Measurements from ENCODE around the gene RPS5. TPM values are rescaled to one million over a fixed set of nuclear protein-coding genes. Genes with fewer than 3 reads are reported as not detected.

Gene RPS5
- total and polyA plus RNA-seq, 9 of the 15 experiments (the other 6 are each of a cell fraction or from before 2014, with no cell fraction given), result 1,228 to 3,570 (median 2,484) TPM

DNA sequence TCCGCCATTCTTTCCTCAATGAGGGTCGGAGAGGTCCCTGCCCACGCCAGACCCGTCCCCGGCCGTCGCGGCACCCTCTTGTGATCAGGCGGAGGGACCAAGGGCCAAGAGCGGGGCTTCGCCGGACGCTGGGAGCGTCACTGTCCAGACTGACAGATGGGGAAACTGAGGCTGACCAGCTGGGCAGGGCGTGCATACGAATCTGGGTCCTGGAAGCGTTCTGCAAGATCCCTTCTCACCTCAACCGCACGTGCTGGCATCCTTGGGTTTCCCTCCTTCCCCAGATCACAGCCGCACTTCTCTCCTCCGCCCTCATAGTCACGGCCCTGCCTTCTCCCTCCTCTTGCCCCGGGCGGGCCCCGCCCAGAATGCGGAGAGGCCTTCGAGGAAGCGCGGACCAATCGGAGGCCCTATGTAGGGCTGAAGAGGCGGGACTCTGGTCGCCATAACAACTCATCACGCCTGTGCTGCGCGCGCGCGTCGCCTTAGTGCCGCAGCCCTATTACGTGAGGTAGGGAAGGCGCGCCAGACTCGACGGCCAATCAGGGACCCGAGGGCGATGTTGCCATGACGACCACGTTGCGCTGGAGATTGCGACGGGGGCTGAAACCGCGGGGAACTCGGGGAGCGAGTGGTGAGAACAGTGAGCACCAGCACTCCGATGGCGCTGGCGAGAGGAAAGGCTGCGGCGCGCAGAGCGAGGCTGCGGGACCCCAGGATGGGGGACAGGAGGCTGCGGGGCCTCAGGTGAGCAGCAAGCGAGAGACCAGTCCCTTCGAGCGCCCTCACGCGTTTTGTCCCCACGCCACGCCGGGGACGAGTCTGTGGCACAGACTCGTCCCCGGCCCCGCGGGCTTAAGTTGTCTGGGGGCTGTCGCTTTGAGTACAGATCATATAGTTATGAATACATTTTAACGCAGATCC is 14.1 kb downstream of the RPS5 start (continued):
- no peak for TF ChIP-seq LEF1 (IDR thresholded peaks at IDR 0.05)
- no peak for TF ChIP-seq ZNF609 (CRISPR knock-in tag; IDR thresholded peaks at IDR 0.05; ENCODE audit: borderline replicate concordance)
- TF ChIP-seq ZNF644 (tag; IDR thresholded peaks at IDR 0.05; ENCODE audit: low read depth), result no peak
- TF ChIP-seq, protein P1, sequence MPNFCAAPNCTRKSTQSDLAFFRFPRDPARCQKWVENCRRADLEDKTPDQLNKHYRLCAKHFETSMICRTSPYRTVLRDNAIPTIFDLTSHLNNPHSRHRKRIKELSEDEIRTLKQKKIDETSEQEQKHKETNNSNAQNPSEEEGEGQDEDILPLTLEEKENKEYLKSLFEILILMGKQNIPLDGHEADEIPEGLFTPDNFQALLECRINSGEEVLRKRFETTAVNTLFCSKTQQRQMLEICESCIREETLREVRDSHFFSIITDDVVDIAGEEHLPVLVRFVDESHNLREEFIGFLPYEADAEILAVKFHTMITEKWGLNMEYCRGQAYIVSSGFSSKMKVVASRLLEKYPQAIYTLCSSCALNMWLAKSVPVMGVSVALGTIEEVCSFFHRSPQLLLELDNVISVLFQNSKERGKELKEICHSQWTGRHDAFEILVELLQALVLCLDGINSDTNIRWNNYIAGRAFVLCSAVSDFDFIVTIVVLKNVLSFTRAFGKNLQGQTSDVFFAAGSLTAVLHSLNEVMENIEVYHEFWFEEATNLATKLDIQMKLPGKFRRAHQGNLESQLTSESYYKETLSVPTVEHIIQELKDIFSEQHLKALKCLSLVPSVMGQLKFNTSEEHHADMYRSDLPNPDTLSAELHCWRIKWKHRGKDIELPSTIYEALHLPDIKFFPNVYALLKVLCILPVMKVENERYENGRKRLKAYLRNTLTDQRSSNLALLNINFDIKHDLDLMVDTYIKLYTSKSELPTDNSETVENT (CRISPR knock-in tag; IDR thresholded peaks at IDR 0.05), result peak; percentile 45; the same call in 1 of the 2 replicates
- no peak for TF ChIP-seq TARDBP (IDR thresholded peaks at IDR 0.05)
- TF ChIP-seq SMAD2 (IDR thresholded peaks at IDR 0.05; ENCODE audit: low read depth, low read length), result no peak
- TF ChIP-seq ZNF785 (CRISPR knock-in tag; IDR thresholded peaks at IDR 0.05), result no peak
- no peak for TF ChIP-seq CLOCK (CRISPR knock-in tag; IDR thresholded peaks at IDR 0.05; ENCODE audit: borderline replicate concordance)
- peak; percentile 98 for TF ChIP-seq POLR2G (IDR thresholded peaks at IDR 0.05; ENCODE audit: low read depth, low read length)
- TF ChIP-seq NCOA6 (IDR thresholded peaks at IDR 0.05), result no peak
- TF ChIP-seq TOE1 (IDR thresholded peaks at IDR 0.05; ENCODE audit: borderline replicate concordance), result no peak
- no peak for TF ChIP-seq TOE1 (CRISPR knock-in tag; IDR thresholded peaks at IDR 0.05; ENCODE audit: borderline replicate concordance, low read depth)
- TF ChIP-seq C11orf30 (IDR thresholded peaks at IDR 0.05; ENCODE audit: low read depth), result peak; percentile 83
- peak; percentile 25; the same call in 1 of the 2 replicates for TF ChIP-seq ZFX (CRISPR knock-in tag; IDR thresholded peaks at IDR 0.05)
- peak; percentile 61 for TF ChIP-seq MEIS2 (IDR thresholded peaks at IDR 0.05; ENCODE audit: partially characterized antibody)
- no peak for TF ChIP-seq SMAD1 (IDR thresholded peaks at IDR 0.05; ENCODE audit: low read depth, low read length, partially characterized antibody)
- TF ChIP-seq, protein P2, sequence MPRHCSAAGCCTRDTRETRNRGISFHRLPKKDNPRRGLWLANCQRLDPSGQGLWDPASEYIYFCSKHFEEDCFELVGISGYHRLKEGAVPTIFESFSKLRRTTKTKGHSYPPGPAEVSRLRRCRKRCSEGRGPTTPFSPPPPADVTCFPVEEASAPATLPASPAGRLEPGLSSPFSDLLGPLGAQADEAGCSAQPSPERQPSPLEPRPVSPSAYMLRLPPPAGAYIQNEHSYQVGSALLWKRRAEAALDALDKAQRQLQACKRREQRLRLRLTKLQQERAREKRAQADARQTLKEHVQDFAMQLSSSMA (CRISPR knock-in tag; IDR thresholded peaks at IDR 0.05), result no peak
